Keratinocyte (primary cell): ENCODE results near the gene RND3. TPM values are rescaled to one million over a fixed set of nuclear protein-coding genes. Genes with fewer than 3 reads are reported as not detected.

ENCODE experiments used
- DNase-seq: peaks from one replicate; pipeline ENCODE4 v3.0.0-alpha.2; 2011; ENCODE audit warnings: low read depth, missing footprints, low spot score
- FAIRE-seq: peaks from 2 replicates; lab custom pipeline; 2011; peaks lifted over from hg19 to GRCh38; lab: Jason Lieb, UNC
- H2AFZ ChIP-seq: 2 replicates; pipeline ENCODE4 v1.6.0; 2012; ENCODE audit warnings: low read length, control low read depth, inconsistent platforms; ENCODE audit not compliant: control insufficient read depth
- H3K27ac ChIP-seq: 2 replicates; pipeline ENCODE4 v1.5.1; 2011; ENCODE audit warnings: low read length; ENCODE audit not compliant: control insufficient read depth, insufficient read depth
- H3K27me3 ChIP-seq: 3 replicates; pipeline ENCODE4 v1.6.0; 2011; ENCODE audit warnings: low read length; ENCODE audit not compliant: control insufficient read depth, insufficient read depth; ENCODE audit errors: extremely low read depth
- H3K36me3 ChIP-seq, 2 experiments: 2 replicates in 1 of 2; 3 replicates in 1 of 2; pipeline ENCODE4 v1.5.1; 2011; ENCODE audit warnings: low read length in 2 of 2, mild to moderate bottlenecking in 1 of 2; ENCODE audit not compliant: control insufficient read depth in 2 of 2, insufficient read depth in 2 of 2; ENCODE audit errors: extremely low read depth in 1 of 2
- H3K4me1 ChIP-seq: 3 replicates; pipeline ENCODE4 v1.5.1; 2011; ENCODE audit warnings: low read length; ENCODE audit not compliant: control insufficient read depth, insufficient read depth; ENCODE audit errors: extremely low read depth
- H3K4me2 ChIP-seq: 3 replicates; pipeline ENCODE4 v1.6.0; 2011; ENCODE audit warnings: low read depth, low read length; ENCODE audit not compliant: control insufficient read depth, insufficient read depth; ENCODE audit errors: extremely low read depth
- H3K4me3 ChIP-seq, 3 experiments: fragments of 200-600 bp in 1 of 3; sonication (generic) in 1 of 3; 2 replicates in 2 of 3; 3 replicates in 1 of 3; pipeline ENCODE4 v1.5.1; 2011 to 2016; ENCODE audit warnings: low read length in 3 of 3, mild to moderate bottlenecking in 3 of 3, control low read depth in 2 of 3, inconsistent platforms in 1 of 3, low read depth in 1 of 3, mixed read lengths in 1 of 3, mixed run types in 1 of 3, moderate library complexity in 1 of 3; ENCODE audit not compliant: control insufficient read depth in 2 of 3, insufficient read depth in 2 of 3; ENCODE audit errors: extremely low read depth in 1 of 3
- H3K79me2 ChIP-seq: 2 replicates; pipeline ENCODE4 v1.6.0; 2012; ENCODE audit warnings: low read length; ENCODE audit not compliant: control insufficient read depth, insufficient read depth
- H3K9ac ChIP-seq: 3 replicates; pipeline ENCODE4 v1.6.0; 2011; ENCODE audit warnings: low read length; ENCODE audit not compliant: control insufficient read depth, insufficient read depth; ENCODE audit errors: extremely low read depth
- H3K9me1 ChIP-seq: 3 replicates; pipeline ENCODE4 v1.6.0; 2011; ENCODE audit warnings: low read length; ENCODE audit not compliant: control insufficient read depth, insufficient read depth; ENCODE audit errors: extremely low read depth
- H3K9me3 ChIP-seq: 2 replicates; pipeline ENCODE4 v1.5.1; 2012; ENCODE audit warnings: low read depth, low read length; ENCODE audit not compliant: control insufficient read depth
- H4K20me1 ChIP-seq: 3 replicates; pipeline ENCODE4 v1.6.0; 2011; ENCODE audit warnings: low read length; ENCODE audit not compliant: control insufficient read depth, insufficient read depth; ENCODE audit errors: extremely low read depth
- EZH2 ChIP-seq: IDR thresholded peaks from one replicate; pipeline ENCODE4 v1.6.1; 2012; ENCODE audit warnings: inconsistent platforms, mild to moderate bottlenecking, low read length, moderate library complexity
- dilution Hi-C: fragments of 300-500 bp; cut with MboI; formaldehyde crosslinking; loops from one replicate; pipeline ENCODE4 v1.7.0; 2020; ENCODE audit warnings: low sequenced_read_pairs; ENCODE audit not compliant: extremely low pct_ligation_motif_present
- polyA plus RNA-seq, 5 experiments: library from polyadenylated mRNA; depleted of rRNA in 3 of 5; stranded (reverse) in 3 of 5; stranded (forward) in 1 of 5; unstranded in 1 of 5; fragments of >200 nt; gene quantifications; 1 replicate in 1 of 5; 2 replicates in 3 of 5; 3 replicates in 1 of 5; pipeline versions ENCODE4 v1.2.1 to v1.2.3, GENCODE V29; 2011 to 2012; ENCODE audit warnings: missing spikeins in 2 of 5, low read depth in 1 of 5, low replicate concordance in 1 of 5
- TF ChIP-seq, protein P1 (sequence below), 3 experiments: IDR thresholded peaks in 1 of 3; conservative IDR thresholded peaks in 1 of 3; optimal IDR thresholded peaks in 1 of 3; 2 replicates in 2 of 3; 3 replicates in 1 of 3; pipeline versions ENCODE3 to v1.5.1; 2011; ENCODE audit warnings: low read length in 3 of 3, mild to moderate bottlenecking in 3 of 3, moderate library complexity in 2 of 3, control low read depth in 1 of 3, inconsistent platforms in 1 of 3; ENCODE audit not compliant: insufficient read depth in 2 of 3; ENCODE audit errors: extremely low read depth in 1 of 3

RND3 gene
- polyA plus RNA-seq, 1 donor (not counting 4 experiments of a cell fraction or from before 2014, with no cell fraction given) = 202 TPM

DNA sequence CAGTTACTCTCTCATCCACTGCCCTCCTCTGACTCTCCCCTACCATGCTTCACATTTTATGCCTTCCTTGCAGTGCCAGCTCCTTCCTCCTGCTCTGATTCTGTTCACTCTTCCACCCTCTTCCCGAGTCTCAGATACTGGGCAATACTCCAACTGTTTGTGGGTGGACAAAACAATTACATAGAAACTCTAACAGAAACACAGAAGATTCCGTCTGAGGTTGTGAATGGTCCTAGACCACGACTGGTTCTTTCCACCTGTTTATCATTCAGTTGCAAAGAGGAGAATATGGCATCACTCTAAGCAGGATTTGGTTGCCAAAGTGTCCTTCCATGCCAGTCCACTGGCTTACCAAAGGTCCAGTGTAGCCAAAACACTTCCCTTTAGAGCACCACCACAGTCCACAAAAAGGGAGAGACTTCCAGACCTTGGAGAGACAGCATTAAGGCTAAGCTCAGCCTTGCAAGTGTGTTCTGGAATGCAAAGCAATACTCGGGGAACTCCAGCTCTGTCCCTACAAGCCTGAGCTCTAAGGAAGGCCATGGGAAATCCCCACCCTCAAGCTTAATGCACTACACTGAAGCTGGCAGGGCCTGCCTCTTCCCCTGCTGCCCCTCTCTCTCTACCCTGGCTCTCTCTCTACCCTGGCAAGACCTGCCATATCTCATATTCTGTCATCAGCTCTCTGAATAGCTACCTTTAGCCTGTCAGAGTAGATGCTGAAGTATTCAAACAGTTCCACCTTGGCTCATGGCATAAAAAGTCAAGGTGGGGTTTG, 33.6 kb upstream of the RND3 start:
- H3K27me3 ChIP-seq = no peaks in the 10 kb centered on the region
- FAIRE-seq = peak; percentile 88
- H3K27ac ChIP-seq = peak overlapping the region; percentile 89
- no peaks in the 10 kb centered on the region for H3K36me3 ChIP-seq
- peak overlapping the region; percentile 21 for H2AFZ ChIP-seq
- no peaks in the 10 kb centered on the region for H3K79me2 ChIP-seq
- H3K4me3 ChIP-seq = peak overlapping the region; percentile 12 to 17 (median 15)
- no peaks in the 10 kb centered on the region for H3K9me1 ChIP-seq
- dilution Hi-C loops = no loop called here
- no peaks in the 10 kb centered on the region for H3K9me3 ChIP-seq
- H3K4me2 ChIP-seq = peak overlapping the region; percentile 65
- TF ChIP-seq, protein P1, sequence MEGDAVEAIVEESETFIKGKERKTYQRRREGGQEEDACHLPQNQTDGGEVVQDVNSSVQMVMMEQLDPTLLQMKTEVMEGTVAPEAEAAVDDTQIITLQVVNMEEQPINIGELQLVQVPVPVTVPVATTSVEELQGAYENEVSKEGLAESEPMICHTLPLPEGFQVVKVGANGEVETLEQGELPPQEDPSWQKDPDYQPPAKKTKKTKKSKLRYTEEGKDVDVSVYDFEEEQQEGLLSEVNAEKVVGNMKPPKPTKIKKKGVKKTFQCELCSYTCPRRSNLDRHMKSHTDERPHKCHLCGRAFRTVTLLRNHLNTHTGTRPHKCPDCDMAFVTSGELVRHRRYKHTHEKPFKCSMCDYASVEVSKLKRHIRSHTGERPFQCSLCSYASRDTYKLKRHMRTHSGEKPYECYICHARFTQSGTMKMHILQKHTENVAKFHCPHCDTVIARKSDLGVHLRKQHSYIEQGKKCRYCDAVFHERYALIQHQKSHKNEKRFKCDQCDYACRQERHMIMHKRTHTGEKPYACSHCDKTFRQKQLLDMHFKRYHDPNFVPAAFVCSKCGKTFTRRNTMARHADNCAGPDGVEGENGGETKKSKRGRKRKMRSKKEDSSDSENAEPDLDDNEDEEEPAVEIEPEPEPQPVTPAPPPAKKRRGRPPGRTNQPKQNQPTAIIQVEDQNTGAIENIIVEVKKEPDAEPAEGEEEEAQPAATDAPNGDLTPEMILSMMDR (optimal IDR thresholded peaks at IDR 0.05 in 1 of 3, IDR thresholded peaks at IDR 0.05 in 1 of 3, conservative IDR thresholded peaks at IDR 0.05 in 1 of 3; ENCODE audit: extremely low read depth in 1 of 3, insufficient read depth in 2 of 3, low read length in 3 of 3) = no peak
- TF ChIP-seq EZH2 = no peak
- H4K20me1 ChIP-seq = no peaks in the 10 kb centered on the region
- peaks cover 30% of the 10 kb centered on the region for H3K4me1 ChIP-seq
- H3K9ac ChIP-seq = peak overlapping the region; percentile 56
- peak; percentile 46 for DNase-seq

DNA sequence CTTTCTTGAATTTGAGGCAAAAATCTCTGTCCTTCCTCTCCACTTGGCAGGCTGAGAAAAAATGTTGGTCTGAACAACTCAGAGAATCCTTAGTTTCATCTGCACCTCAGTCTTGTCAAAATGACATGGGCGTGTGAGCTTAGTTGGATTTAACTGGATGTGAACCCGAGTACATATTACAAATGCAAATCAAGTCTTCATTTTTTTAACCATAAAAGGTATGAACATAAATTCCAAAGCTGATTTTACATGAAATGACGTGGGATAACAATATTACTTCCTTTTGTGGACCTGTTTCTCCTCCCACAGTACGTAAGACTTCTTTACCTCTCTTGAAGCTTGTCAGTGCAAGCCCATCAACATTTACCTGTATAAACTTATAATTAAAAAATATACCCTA, 32.6 kb upstream of the RND3 start:
- FAIRE-seq (peak; percentile 66), DNase-seq (no peak)
- Histone ChIP-seq H3K9me1 (no peaks in the 10 kb centered on the region), H3K27me3 (no peaks in the 10 kb centered on the region), H3K79me2 (no peaks in the 10 kb centered on the region), H3K9me3 (no peaks in the 10 kb centered on the region), H3K9ac (no peak overlapping the region), H3K4me3 (no peak overlapping the region), H2AFZ (peak overlapping the region; percentile 67), H3K4me1 (peaks cover 28% of the 10 kb centered on the region), H4K20me1 (no peaks in the 10 kb centered on the region), H3K27ac (peak overlapping the region; percentile 89), H3K4me2 (peak overlapping the region; percentile 65), H3K36me3 (no peaks in the 10 kb centered on the region)
- no peak for TF ChIP-seq EZH2
- TF ChIP-seq, protein P1 (optimal IDR thresholded peaks at IDR 0.05 in 1 of 3, IDR thresholded peaks at IDR 0.05 in 1 of 3, conservative IDR thresholded peaks at IDR 0.05 in 1 of 3; ENCODE audit: extremely low read depth in 1 of 3, insufficient read depth in 2 of 3, low read length in 3 of 3) = no peak
- dilution Hi-C loops = no loop called here
